ENCODE results near the gene STX7.

The STX7 gene

GRCh38 chr6:132464538-132465256 is 48.2 kb downstream of the STX7 start:
- no peak overlapping the region for H3K4me3 ChIP-seq (ENCODE audit: low read depth, low read length)
- no peaks in the 10 kb centered on the region for H3K36me3 ChIP-seq
- TF ChIP-seq CTCF (IDR thresholded peaks at IDR 0.05; ENCODE audit: low read depth, low read length), result no peak
- no peaks in the 10 kb centered on the region for H3K9me3 ChIP-seq
- no peak for DNase-seq
- no peaks in the 10 kb centered on the region for H3K4me1 ChIP-seq
- no peaks in the 10 kb centered on the region for H3K27me3 ChIP-seq

- Histone ChIP-seq H3K4me1 (no peaks in the 10 kb centered on the region), H3K27me3 (no peaks in the 10 kb centered on the region), H3K36me3 (no peaks in the 10 kb centered on the region), H3K4me3 (ENCODE audit: low read depth, low read length) (no peak overlapping the region), H3K9me3 (no peaks in the 10 kb centered on the region)
- DNase-seq, result no peak
- TF ChIP-seq CTCF (IDR thresholded peaks at IDR 0.05; ENCODE audit: low read depth, low read length), result no peak
Observed at GRCh38 chr6:132461958-132462357, 51.0 kb downstream of the STX7 start.

GRCh38 chr6:132459605-132459952 is 53.3 kb downstream of the STX7 start:
- DNase-seq, result no peak
- no peak for TF ChIP-seq CTCF (IDR thresholded peaks at IDR 0.05; ENCODE audit: low read depth, low read length)
- Histone ChIP-seq H3K4me3 (ENCODE audit: low read depth, low read length) (no peak overlapping the region), H3K4me1 (no peaks in the 10 kb centered on the region), H3K36me3 (no peaks in the 10 kb centered on the region), H3K9me3 (no peaks in the 10 kb centered on the region), H3K27me3 (no peaks in the 10 kb centered on the region)

GRCh38 chr6:132458887-132459604 is 53.9 kb downstream of the STX7 start:
- H3K27me3 ChIP-seq, result no peaks in the 10 kb centered on the region
- no peaks in the 10 kb centered on the region for H3K36me3 ChIP-seq
- no peaks in the 10 kb centered on the region for H3K4me1 ChIP-seq
- DNase-seq, result no peak
- TF ChIP-seq CTCF (IDR thresholded peaks at IDR 0.05; ENCODE audit: low read depth, low read length), result no peak
- no peaks in the 10 kb centered on the region for H3K9me3 ChIP-seq
- H3K4me3 ChIP-seq (ENCODE audit: low read depth, low read length), result no peak overlapping the region

GRCh38 chr6:132456700-132457143 is 56.2 kb downstream of the STX7 start:
- no peaks in the 10 kb centered on the region for H3K9me3 ChIP-seq
- no peaks in the 10 kb centered on the region for H3K4me1 ChIP-seq
- H3K27me3 ChIP-seq, result no peaks in the 10 kb centered on the region
- no peaks in the 10 kb centered on the region for H3K36me3 ChIP-seq
- TF ChIP-seq CTCF (IDR thresholded peaks at IDR 0.05; ENCODE audit: low read depth, low read length), result no peak
- DNase-seq, result peak; percentile 15
- no peak overlapping the region for H3K4me3 ChIP-seq (ENCODE audit: low read depth, low read length)

- Histone ChIP-seq H3K9me3 (no peaks in the 10 kb centered on the region), H3K4me1 (no peaks in the 10 kb centered on the region), H3K36me3 (no peaks in the 10 kb centered on the region), H3K4me3 (ENCODE audit: low read depth, low read length) (no peak overlapping the region), H3K27me3 (no peaks in the 10 kb centered on the region)
- TF ChIP-seq CTCF (IDR thresholded peaks at IDR 0.05; ENCODE audit: low read depth, low read length), result no peak
- no peak for DNase-seq
Observed at GRCh38 chr6:132446855-132447241, 66.1 kb downstream of the STX7 start.
